CD4-positive, alpha-beta memory T cell (primary cell): Measurements from ENCODE around the gene ABHD2. TPM values are rescaled to one million over a fixed set of nuclear protein-coding genes. Genes with fewer than 3 reads are reported as not detected.
A peak's percentile ranks its signal among the peaks of the same experiment; 100 is the strongest.

Experiments used
- CTCF ChIA-PET: fragments of 350-600 bp; sonication (Branson Sonifier 250); formaldehyde crosslinking; loops from one replicate; lab custom pipeline; 2021; ENCODE audit warnings: inconsistent platforms; ENCODE audit not compliant: partially characterized antibody; lab: Charles Lee
- POLR2A ChIA-PET: fragments of 350-600 bp; sonication (Branson Sonifier 250); formaldehyde crosslinking; loops from one replicate; lab custom pipeline; 2021; ENCODE audit not compliant: partially characterized antibody; lab: Charles Lee
- DNase-seq, 5 donors: peaks; one replicate each; pipeline versions ENCODE4 v3.0.0 to v3.0.0-alpha.2; 2020 to 2022; ENCODE audit warnings: mixed read lengths in 1 of 5
- H3K27ac ChIP-seq: one replicate; pipeline ENCODE4 v1.7.0; 2013; ENCODE audit warnings: low read depth, low read length
- H3K27me3 ChIP-seq: 2 replicates; pipeline ENCODE4 v1.7.0; 2013; ENCODE audit warnings: mild to moderate bottlenecking, low read length, moderate library complexity; ENCODE audit not compliant: insufficient read depth
- H3K36me3 ChIP-seq: 2 replicates; pipeline ENCODE4 v1.7.0; 2013; ENCODE audit warnings: mild to moderate bottlenecking, low read length, moderate library complexity; ENCODE audit not compliant: insufficient read depth
- H3K4me1 ChIP-seq: 2 replicates; pipeline ENCODE4 v1.7.0; 2013; ENCODE audit warnings: mild to moderate bottlenecking, low read length, moderate library complexity; ENCODE audit not compliant: insufficient read depth
- H3K4me3 ChIP-seq, 2 donors: one replicate each; pipeline ENCODE4 v1.7.0; 2013; ENCODE audit warnings: low read length in 2 of 2, mild to moderate bottlenecking in 1 of 2
- H3K9me3 ChIP-seq, 2 donors: one replicate each; pipeline ENCODE4 v1.7.0; 2013; ENCODE audit warnings: low read length in 2 of 2, control low read depth in 1 of 2; ENCODE audit not compliant: control insufficient read depth in 1 of 2
- H3K27ac Mint-ChIP-seq, 7 donors: one replicate each; pipeline ENCODE4 v1.8.0; 2020 to 2021; ENCODE audit warnings: mixed read lengths in 7 of 7, mild to moderate bottlenecking in 6 of 7, inconsistent platforms in 3 of 7, moderate library complexity in 3 of 7
- H3K27me3 Mint-ChIP-seq, 2 donors: one replicate each; pipeline ENCODE4 v1.8.0; 2020 to 2021; ENCODE audit warnings: mixed read lengths in 2 of 2
- H3K36me3 Mint-ChIP-seq, 2 donors: one replicate each; pipeline ENCODE4 v1.8.0; 2020 to 2021; ENCODE audit warnings: mixed read lengths in 2 of 2, inconsistent platforms in 1 of 2, mild to moderate bottlenecking in 1 of 2
- H3K4me1 Mint-ChIP-seq, 4 donors: one replicate each; pipeline ENCODE4 v1.8.0; 2020 to 2021; ENCODE audit warnings: mixed read lengths in 4 of 4, mild to moderate bottlenecking in 1 of 4
- H3K4me3 Mint-ChIP-seq, 8 donors: one replicate each; pipeline ENCODE4 v1.8.0; 2020 to 2021; ENCODE audit warnings: mixed read lengths in 8 of 8, mild to moderate bottlenecking in 7 of 8, moderate library complexity in 6 of 8, inconsistent platforms in 3 of 8
- H3K9me3 Mint-ChIP-seq, 8 donors: one replicate each; pipeline ENCODE4 v1.8.0; 2020 to 2021; ENCODE audit warnings: mixed read lengths in 8 of 8, mild to moderate bottlenecking in 5 of 8, inconsistent platforms in 3 of 8, moderate library complexity in 1 of 8
- intact Hi-C: fragments of 100-400 bp; cut with micrococcal nuclease; formaldehyde crosslinking; loops from one replicate; pipeline ENCODE4 v1.15.1; 2023
- polyA plus RNA-seq, 2 donors: library from polyadenylated mRNA; unstranded; fragments of 300-500 nt; fragmentation: Illumina TruSeq; gene quantifications; one replicate each; pipeline ENCODE4 v1.2.3, GENCODE V29; 2021
- total RNA-seq, 2 experiments: library from RNA; stranded (reverse); gene quantifications; one replicate each; pipeline ENCODE4 v1.2.3, GENCODE V29; 2021

ABHD2 gene
- total and polyA plus RNA-seq, 4 experiments from 2014 or later: 12.7 to 68.9 (median 46.6) TPM

- H3K9me3 ChIP-seq: no peaks in the 10 kb centered on the region
- H3K4me1 ChIP-seq: no peaks in the 10 kb centered on the region
- Mint-ChIP-seq H3K4me3 (peak overlapping the region in 1 of 8 donors; percentile 0), H3K9me3 (peaks cover 0 to 31% (median 26%) of the 10 kb centered on the region in 8 donors), H3K36me3 (peaks cover 12% of the 10 kb centered on the region in 2 donors), H3K27ac (no peak overlapping the region), H3K27me3 (no peaks in the 10 kb centered on the region), H3K4me1 (peaks cover 0 to 1% (median 0%) of the 10 kb centered on the region in 4 donors)
- ChIA-PET CTCF (interaction anchor here (1.2 kb wide), 1 partner anchor 62 kb away, joined by 4 read pairs; no protein-coding TSS in a partner anchor), POLR2A (no interaction called here)
- no peaks in the 10 kb centered on the region for H3K36me3 ChIP-seq
- H3K4me3 ChIP-seq: no peak overlapping the region
- no peak overlapping the region for H3K27ac ChIP-seq
- peaks cover 3% of the 10 kb centered on the region for H3K27me3 ChIP-seq
- DNase-seq: no peak
- intact Hi-C loops: no loop called here
Observed at GRCh38 chr15:89067751-89068150, 20.5 kb upstream of the ABHD2 start.

GRCh38 chr15:89068325-89068784 is 19.9 kb upstream of the ABHD2 start:
- intact Hi-C loops: no loop called here
- no peak overlapping the region for H3K4me3 Mint-ChIP-seq
- no peaks in the 10 kb centered on the region for H3K36me3 ChIP-seq
- H3K27ac Mint-ChIP-seq: no peak overlapping the region
- no peaks in the 10 kb centered on the region for H3K27me3 Mint-ChIP-seq
- ChIA-PET CTCF (interaction anchor here (1.2 to 2.0 kb wide), 2 partner anchors 10 to 61 kb away, joined by 4 to 8 read pairs; no protein-coding TSS in a partner anchor), POLR2A (interaction anchor here (0.9 kb wide), 1 partner anchor 20 kb away, joined by 4 read pairs; the partner anchor contains the start of gene ABHD2)
- peaks cover 12% of the 10 kb centered on the region in 2 donors for H3K36me3 Mint-ChIP-seq
- no peaks in the 10 kb centered on the region for H3K9me3 ChIP-seq
- no peak overlapping the region for H3K27ac ChIP-seq
- H3K27me3 ChIP-seq: peaks cover 3% of the 10 kb centered on the region
- peaks cover 0 to 1% (median 0%) of the 10 kb centered on the region in 4 donors for H3K4me1 Mint-ChIP-seq
- H3K9me3 Mint-ChIP-seq: peaks cover 0 to 31% (median 26%) of the 10 kb centered on the region in 8 donors
- no peak for DNase-seq
- H3K4me1 ChIP-seq: no peaks in the 10 kb centered on the region
- H3K4me3 ChIP-seq: no peak overlapping the region

GRCh38 chr15:89070197-89071124 is 17.8 kb upstream of the ABHD2 start:
- POLR2A ChIA-PET: no interaction called here
- intact Hi-C loops: no loop called here
- H3K36me3 ChIP-seq: no peaks in the 10 kb centered on the region
- Mint-ChIP-seq H3K4me3 (no peak overlapping the region), H3K27ac (no peak overlapping the region), H3K36me3 (peaks cover 12% of the 10 kb centered on the region in 2 donors), H3K4me1 (peaks cover 0 to 1% (median 0%) of the 10 kb centered on the region in 4 donors), H3K9me3 (peaks cover 0 to 30% (median 26%) of the 10 kb centered on the region in 8 donors), H3K27me3 (no peaks in the 10 kb centered on the region)
- DNase-seq: no peak
- H3K4me1 ChIP-seq: no peaks in the 10 kb centered on the region
- CTCF ChIA-PET: no interaction called here
- H3K9me3 ChIP-seq: no peaks in the 10 kb centered on the region
- no peak overlapping the region for H3K4me3 ChIP-seq
- no peak overlapping the region for H3K27ac ChIP-seq
- peaks cover 3% of the 10 kb centered on the region for H3K27me3 ChIP-seq

- POLR2A ChIA-PET: no interaction called here
- H3K4me1 ChIP-seq: no peaks in the 10 kb centered on the region
Observed at GRCh38 chr15:89071471-89071870, 16.8 kb upstream of the ABHD2 start.

GRCh38 chr15:89072277-89072869 is 15.9 kb upstream of the ABHD2 start:
- H3K4me1 Mint-ChIP-seq: peaks cover 0 to 1% (median 0%) of the 10 kb centered on the region in 4 donors
- no peak overlapping the region for H3K4me3 ChIP-seq
- POLR2A ChIA-PET: no interaction called here
- H3K27me3 ChIP-seq: peaks cover 3% of the 10 kb centered on the region
- H3K36me3 Mint-ChIP-seq: peaks cover 6 to 7% of the 10 kb centered on the region in 2 donors
- H3K27ac Mint-ChIP-seq: no peak overlapping the region
- H3K27ac ChIP-seq: no peak overlapping the region
- H3K9me3 Mint-ChIP-seq: peaks cover 0 to 12% (median 11%) of the 10 kb centered on the region in 8 donors
- no peak overlapping the region for H3K4me3 Mint-ChIP-seq
- CTCF ChIA-PET: interaction anchor here (1.3 to 2.6 kb wide), 2 partner anchors 15 to 25 kb away, joined by 3 to 10 read pairs; no protein-coding TSS in a partner anchor
- H3K36me3 ChIP-seq: no peaks in the 10 kb centered on the region
- intact Hi-C loops: no loop called here
- no peaks in the 10 kb centered on the region for H3K27me3 Mint-ChIP-seq
- no peaks in the 10 kb centered on the region for H3K9me3 ChIP-seq
- H3K4me1 ChIP-seq: no peaks in the 10 kb centered on the region
- DNase-seq: no peak

More at GRCh38 chr15:89071471-89071870, 16.8 kb upstream of the ABHD2 start:
- H3K27ac ChIP-seq: no peak overlapping the region
- CTCF ChIA-PET: interaction anchor here (1.3 to 2.6 kb wide), 2 partner anchors 14 to 26 kb away, joined by 3 to 10 read pairs; no protein-coding TSS in a partner anchor
- H3K36me3 ChIP-seq: no peaks in the 10 kb centered on the region
- peaks cover 3% of the 10 kb centered on the region for H3K27me3 ChIP-seq
- no peak for DNase-seq
- Mint-ChIP-seq H3K4me3 (no peak overlapping the region), H3K4me1 (peaks cover 0 to 1% (median 0%) of the 10 kb centered on the region in 4 donors), H3K9me3 (peaks cover 0 to 21% (median 20%) of the 10 kb centered on the region in 8 donors), H3K36me3 (peaks cover 11 to 12% of the 10 kb centered on the region in 2 donors), H3K27me3 (no peaks in the 10 kb centered on the region), H3K27ac (no peak overlapping the region)
- intact Hi-C loops: no loop called here
- H3K4me3 ChIP-seq: no peak overlapping the region
- H3K9me3 ChIP-seq: no peaks in the 10 kb centered on the region

GRCh38 chr15:89074402-89075012 is 13.7 kb upstream of the ABHD2 start:
- peaks cover 0 to 2% of the 10 kb centered on the region in 2 donors for H3K27me3 Mint-ChIP-seq
- Histone ChIP-seq H3K27ac (no peak overlapping the region), H3K9me3 (no peaks in the 10 kb centered on the region), H3K27me3 (peaks cover 3% of the 10 kb centered on the region), H3K4me1 (no peaks in the 10 kb centered on the region), H3K36me3 (no peaks in the 10 kb centered on the region), H3K4me3 (no peak overlapping the region)
- H3K9me3 Mint-ChIP-seq: no peaks in the 10 kb centered on the region
- H3K27ac Mint-ChIP-seq: no peak overlapping the region
- DNase-seq: no peak
- intact Hi-C loops: no loop called here
- ChIA-PET CTCF (interaction anchor here (0.6 to 1.5 kb wide), 3 partner anchors 17 to 97 kb away, joined by 3 to 6 read pairs (median 3); no protein-coding TSS in a partner anchor), POLR2A (no interaction called here)
- H3K4me3 Mint-ChIP-seq: no peak overlapping the region
- no peaks in the 10 kb centered on the region for H3K36me3 Mint-ChIP-seq
- no peaks in the 10 kb centered on the region for H3K4me1 Mint-ChIP-seq
